Astrocyte (in vitro differentiated cells and primary cell): Measurements from ENCODE around the gene DUSP6.

Experiments used
- CTCF ChIP-seq: IDR thresholded peaks from 2 replicates; pipeline ENCODE4 v1.5.1; 2011; ENCODE audit warnings: low read depth, mild to moderate bottlenecking, inconsistent platforms, low read length, moderate library complexity; ENCODE audit not compliant: insufficient read depth
- EZH2 ChIP-seq: IDR thresholded peaks from 2 replicates; pipeline ENCODE4 v1.6.1; 2012; ENCODE audit warnings: mild to moderate bottlenecking, low read length, inconsistent platforms; ENCODE audit not compliant: insufficient read depth

DNA sequence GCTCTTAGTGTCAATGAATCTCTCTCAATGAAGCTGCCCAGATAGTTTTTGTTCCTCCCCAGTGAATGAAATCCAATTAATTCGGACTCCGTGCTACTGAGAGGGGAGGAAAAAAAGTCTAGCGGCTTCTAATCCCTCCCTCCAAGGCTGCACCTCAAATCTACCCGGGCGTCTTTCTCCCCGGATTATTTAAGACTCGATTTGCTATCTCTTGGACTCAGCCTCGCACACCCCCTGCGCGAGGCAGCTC lies 134 bp downstream of the DUSP6 start:
- TF ChIP-seq CTCF (no peak), EZH2 (no peak)
